HG03159 (cell line): Measurements from ENCODE around the gene SDS.
A peak's percentile ranks its signal among the peaks of the same experiment; 100 is the strongest.

Source experiments
- ATAC-seq: cut with Tn5 transposase; IDR thresholded peaks from one replicate; pipeline ENCODE4 v1.9.1; 2021; ENCODE audit warnings: mild to moderate bottlenecking, moderate library complexity; ENCODE audit not compliant: unreplicated experiment

The SDS gene

GRCh38 chr12:113382206-113382605 lies 21.5 kb downstream of the SDS start:
- ATAC-seq = no peak

DNA sequence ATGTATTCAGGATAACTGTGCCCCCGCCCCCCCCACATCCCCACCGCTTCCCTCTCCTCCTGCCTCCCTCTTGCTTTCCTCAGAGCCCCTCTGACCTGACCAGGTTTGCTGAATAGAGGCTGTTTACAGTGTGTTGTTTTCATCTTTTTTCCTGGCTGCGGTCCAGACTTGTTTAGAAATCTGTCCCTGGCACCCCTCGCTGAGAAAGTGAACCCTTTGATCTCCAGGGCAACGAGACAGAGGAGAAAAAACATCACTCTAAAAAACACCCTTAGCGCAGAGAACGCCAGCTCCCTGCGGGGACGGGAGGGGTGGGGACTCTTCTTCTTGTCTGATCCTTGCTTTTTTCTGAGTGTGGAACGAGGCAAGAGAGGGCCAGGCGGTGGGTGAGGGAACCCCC lies 22.5 kb downstream of the SDS start:
- no peak for ATAC-seq

DNA sequence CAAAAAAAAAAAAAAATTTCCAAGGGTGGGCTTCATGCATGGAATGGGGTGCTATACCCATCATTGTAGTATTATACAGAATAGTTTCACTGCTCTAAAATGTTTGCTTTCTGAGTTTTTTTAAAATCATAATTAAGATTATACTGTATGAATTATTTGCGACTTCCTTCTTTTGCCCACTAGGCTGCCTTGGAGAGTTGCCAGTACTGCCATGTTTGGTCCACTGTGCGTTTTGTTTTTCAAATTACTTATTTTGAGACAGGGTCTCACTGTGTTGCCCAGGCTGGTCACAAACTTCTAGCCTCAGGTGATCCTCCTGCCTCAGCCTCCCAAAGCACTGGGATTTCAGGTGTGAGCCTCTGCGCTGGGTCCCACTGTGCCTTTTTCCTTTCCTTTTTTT lies 25.4 kb downstream of the SDS start:
- no peak for ATAC-seq

DNA sequence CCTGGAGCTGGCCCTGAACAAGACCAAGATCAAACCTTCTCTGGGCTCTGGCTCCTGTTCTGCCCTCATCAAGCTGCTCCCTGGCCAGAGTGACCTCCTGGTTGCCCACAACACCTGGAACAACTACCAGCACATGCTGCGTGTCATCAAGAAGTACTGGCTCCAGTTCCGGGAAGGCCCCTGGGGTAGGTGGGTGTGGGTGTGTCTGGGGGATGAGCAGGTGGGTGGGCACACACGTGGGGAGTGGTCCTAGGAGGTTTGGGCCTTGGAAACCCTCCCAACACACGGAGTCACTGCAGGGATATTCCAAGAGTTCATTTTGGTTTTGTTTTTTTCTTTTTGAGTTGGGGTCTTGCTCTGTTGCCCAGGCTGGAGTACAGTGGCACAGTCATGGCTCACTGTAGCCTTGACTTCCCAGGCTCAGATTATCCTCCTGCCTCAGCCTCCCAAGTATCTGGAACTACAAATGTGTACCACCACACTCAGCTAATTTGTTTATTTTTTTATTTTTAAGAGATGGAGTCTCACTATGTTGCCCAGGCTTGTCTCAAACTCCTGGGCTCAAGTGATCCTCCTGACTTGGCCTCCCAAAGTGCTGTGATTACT lies 28.8 kb downstream of the SDS start:
- ATAC-seq = no peak

- ATAC-seq = no peak
Measured at GRCh38 chr12:113373969-113374368, 29.7 kb downstream of the SDS start.

- no peak for ATAC-seq
Measured at GRCh38 chr12:113373440-113373839, 30.2 kb downstream of the SDS start.

- no peak for ATAC-seq
Measured at GRCh38 chr12:113372371-113372770, 31.3 kb downstream of the SDS start.

- no peak for ATAC-seq
Measured at GRCh38 chr12:113371808-113372207, 31.9 kb downstream of the SDS start.

DNA sequence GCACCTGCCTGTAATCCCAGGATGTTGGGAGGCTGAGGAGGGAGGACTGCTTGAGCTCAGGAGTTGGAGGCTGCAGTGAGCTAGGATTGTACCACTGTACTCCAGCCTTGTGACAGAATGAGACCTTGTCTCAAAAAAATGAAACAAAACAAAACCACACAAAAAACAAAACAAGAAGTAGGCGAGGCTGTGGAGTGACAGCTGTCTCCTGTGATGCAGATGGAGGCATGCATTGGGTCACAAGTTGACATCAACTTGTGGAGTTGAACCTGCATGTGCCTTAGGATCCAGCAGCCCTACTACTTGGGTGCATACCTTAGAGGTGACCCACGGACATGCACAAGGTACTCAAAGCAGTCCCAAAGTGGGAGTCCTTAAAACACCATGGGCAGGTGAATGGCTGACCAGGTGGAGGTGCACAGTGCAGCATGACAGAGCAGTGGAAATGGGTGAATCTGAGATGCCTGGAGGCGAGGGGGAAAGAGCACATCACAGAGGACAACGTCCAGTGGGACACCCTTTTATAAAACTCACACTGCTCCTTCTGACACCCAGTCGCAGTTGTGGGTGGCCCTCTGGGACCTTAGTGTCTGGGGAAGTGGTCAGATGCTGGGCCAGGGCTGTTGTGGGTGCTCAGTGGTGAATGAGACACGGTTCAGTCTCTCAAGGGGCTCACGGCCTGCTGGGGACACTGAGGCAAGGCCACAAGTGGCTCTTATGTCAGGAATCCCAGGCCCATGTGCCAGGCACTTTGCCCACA lies 32.6 kb downstream of the SDS start:
- no peak for ATAC-seq

DNA sequence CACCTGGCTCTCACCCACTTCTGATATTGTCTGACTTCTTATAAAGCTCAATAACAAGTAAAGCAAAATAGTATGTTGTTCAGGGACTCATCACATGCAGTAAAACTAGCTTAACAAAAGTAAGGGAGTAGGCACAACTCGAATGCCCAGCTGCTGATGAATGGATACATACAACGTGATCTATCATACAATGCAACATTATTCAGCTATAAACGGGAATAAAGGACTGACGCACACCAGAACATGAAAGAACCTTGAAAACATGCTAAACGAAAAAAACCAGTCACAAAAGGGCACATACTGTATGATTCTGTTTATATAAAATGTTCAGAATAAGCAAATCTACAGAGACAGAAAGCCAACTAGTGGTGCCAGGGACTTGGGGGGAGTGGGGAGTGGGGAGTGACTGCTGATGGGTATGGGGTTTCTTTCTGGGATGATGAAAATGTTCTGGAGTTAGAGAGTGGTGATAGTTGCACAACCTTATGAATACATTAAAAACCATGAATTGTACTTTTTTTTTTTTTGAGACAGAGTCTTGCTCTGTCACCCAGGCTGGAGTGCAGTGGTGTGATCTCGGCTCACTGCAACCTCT lies 34.2 kb downstream of the SDS start:
- ATAC-seq = no peak

- ATAC-seq = no peak
Measured at GRCh38 chr12:113368331-113368730, 35.4 kb downstream of the SDS start.

- no peak for ATAC-seq
Measured at GRCh38 chr12:113366827-113367226, 36.9 kb downstream of the SDS start.

GRCh38 chr12:113365639-113366395 lies 37.9 kb downstream of the SDS start:
- no peak for ATAC-seq

DNA sequence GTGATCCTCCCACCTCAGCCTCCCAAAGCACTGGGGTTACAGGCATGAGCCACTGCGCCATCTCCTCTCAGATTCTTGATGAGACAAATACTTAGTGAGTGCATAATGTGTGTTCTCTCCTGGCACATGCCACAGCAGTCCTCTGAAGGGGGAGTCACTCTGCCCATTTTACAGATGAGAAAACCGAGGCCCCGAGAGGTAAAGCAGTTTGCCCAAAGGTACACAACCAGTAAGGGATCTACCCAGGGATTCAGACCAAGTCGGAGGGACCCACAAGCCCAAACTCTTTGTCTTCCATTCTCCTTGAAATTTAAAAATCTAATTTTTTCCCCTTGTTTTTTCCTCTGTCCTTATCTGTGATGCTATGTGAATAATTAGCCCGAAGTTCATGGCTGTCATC lies 39.0 kb downstream of the SDS start:
- ATAC-seq = no peak

DNA sequence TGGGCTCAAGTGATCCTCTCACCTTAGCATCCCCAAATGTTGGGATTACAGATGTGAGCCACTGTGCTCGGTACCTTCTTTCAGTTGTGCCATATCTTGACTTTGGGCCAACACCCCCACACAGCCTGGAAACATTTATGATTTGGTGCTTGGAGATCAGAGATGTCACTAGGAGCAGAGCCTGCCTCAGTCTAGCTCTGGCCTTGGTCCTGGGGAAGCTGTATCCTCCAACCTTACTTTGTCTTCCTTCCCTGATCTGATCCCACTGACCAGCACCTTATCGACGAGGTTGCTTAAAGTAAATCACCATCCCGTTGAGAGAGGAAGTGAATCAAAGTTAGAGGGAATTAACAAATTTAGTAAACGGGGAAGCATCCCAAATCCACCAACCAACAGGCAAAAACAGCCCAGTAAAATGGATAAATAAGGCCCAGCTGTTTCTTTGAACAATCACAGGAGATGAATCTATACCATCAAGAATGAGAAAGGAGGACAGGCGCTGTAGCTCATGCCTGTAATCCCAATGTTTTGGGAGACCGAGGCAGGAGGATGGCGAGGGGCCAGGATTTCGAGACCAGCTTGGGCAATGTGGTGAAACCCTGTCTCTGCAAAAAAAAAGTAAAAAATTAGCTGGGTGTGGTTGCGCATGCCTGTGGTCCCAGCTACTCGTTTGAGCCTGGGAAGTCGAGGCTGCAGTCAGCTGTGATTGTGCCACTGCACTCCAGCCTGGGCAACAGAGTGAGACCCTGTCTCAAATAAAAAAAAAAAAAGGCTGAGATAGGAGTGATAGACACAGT lies 41.9 kb downstream of the SDS start:
- ATAC-seq = no peak

DNA sequence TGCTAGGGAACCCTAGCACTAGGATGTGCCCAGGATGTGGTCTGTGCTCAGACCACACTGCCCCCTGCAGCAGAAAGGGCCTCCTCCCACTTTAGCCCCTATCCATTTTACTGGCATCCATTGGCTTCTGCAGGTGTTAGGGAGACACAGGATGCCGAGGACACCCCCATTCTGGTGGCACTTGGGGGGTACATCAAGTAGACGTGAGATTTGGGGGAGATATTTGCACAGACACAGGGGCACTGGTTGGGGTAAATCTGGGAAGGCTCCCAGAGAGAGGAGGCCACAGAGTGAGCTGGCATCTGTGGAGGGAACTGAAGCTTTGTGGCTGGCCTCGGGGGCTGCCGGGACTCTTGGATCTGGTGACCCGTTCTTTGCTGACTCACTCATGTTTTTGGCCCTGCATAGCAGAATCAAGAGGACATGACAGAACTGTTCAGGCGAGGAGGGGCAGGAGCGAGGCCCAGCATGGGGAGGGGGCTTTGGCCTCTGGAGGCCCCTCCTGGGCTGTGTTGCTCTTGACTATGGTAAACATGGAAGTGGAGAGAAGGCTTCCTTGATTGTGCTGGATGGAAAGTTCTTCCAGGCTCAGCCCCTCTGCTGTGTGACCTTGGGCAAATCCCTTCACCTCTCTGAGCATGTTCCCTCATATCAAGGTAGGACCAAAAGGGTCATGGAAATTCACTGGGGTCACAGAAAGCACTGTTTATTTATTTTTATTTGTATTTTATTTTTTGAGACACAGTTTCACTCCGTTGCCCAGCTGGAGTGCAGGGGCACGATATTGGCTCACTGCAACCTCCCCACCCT lies 43.5 kb downstream of the SDS start:
- ATAC-seq = no peak

DNA sequence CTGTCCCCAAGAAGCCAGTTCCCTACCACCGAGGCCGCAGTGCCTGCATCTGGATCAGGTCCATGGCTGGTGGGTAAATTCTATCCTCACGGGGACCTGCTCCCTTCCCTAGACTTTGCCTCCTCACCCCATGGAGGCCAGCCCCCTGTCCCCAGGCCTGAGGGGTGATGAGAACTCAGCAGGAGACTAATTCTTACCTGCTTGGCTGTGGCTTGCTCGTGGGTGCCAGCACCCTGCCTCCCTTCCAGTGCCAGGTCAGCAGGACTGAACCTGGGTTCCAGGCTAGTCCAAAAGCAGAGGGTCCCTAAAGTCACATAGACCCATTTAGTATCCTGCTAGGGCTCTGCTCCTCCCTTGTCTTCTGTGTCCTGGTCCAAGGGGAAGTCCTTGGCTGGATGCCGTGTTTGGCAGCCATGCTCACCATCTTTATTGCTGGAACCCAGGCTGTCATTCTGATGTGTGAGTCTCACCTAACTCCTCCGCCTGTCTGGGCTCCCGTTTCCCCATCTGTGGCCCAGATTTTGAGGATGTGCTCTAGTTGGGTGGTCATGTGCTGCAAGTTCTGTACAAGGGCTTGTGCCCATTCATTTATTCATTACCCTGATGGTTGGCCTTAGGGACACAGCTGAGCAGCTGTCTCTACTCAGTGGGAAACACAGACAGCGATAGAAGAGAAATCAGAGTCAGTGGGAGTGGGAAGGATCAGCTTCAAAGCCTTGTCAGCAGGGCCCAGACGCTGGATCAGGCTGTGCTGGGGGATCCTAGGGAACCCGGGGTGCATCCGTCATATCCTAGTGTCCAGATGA lies 44.4 kb downstream of the SDS start:
- ATAC-seq = peak; percentile 3

DNA sequence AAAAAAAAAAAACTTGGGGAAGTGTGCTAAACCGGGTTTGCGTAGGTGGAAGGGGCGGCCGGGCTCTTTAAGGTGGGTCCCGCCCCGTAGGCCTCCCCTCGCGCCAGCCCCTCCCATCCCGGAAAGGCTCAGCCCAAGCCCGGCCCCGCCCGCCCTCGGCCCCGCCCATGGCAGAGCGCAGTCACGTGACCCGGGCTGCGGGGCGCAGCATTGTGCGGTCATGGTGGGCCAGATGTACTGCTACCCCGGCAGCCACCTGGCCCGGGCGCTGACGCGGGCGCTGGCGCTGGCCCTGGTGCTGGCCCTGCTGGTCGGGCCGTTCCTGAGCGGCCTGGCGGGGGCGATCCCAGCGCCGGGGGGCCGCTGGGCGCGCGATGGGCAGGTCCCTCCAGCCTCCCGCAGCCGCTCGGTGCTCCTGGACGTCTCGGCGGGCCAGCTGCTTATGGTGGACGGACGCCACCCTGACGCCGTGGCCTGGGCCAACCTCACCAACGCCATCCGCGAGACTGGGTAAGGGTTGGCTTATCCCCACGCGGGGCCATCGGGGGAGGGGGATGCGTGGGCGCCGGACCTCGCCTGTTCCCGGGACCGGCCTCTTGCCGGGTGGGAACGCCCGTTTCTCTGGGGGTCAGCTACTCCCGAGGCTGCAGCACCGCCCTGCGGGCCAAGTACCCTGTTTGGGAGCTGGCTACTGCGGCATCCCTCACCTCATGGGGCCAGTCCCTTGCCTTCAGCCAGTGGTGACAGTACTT lies 45.1 kb downstream of the SDS start, which contains the start of gene PLBD2:
Gene PLBD2 (plus strand): TSS at position 207 of the 752 bp plus-strand sequence. CDS start 14 bp downstream, at position 221.
- ATAC-seq = peak; percentile 92
